Breast epithelium (tissue), 3 donors: ENCODE data around the gene POLR3F.

Source experiments
- CTCF ChIP-seq, 3 donors: fragments of 450-650 bp; IDR thresholded peaks; one replicate each; pipeline ENCODE4 v1.5.1; 2016 to 2017; ENCODE audit warnings: antibody characterized with exemption in 3 of 3, mild to moderate bottlenecking in 3 of 3, moderate library complexity in 3 of 3
- POLR2A ChIP-seq: fragments of 450-650 bp; IDR thresholded peaks from one replicate; pipeline ENCODE4 v1.6.1; 2016; ENCODE audit warnings: antibody characterized with exemption, mild to moderate bottlenecking, moderate library complexity
- POLR2AphosphoS5 ChIP-seq, 3 donors: sonication (generic); formaldehyde crosslinking; IDR thresholded peaks; one replicate each; pipeline ENCODE4 v1.6.1; 2017; ENCODE audit warnings: antibody characterized with exemption in 3 of 3

DNA sequence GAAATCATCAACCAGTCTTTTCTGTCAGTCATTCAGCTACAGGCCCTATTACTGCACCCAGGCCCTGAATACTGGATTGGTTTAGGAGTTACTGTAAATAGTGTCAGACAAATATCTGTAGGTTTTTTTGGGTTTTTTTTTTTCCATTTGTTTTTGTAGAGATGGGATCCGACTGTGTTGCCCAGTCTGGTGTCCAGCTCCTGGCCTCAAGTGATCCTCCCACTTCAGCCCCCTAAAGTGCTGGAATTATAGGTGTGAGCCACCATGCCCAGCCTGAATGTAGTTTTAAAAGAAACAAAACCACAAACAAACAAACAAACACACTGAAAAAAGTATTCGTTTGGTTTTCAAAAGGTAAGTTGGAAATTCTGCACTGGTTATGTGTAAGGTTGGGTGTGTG is 40.0 kb upstream of the POLR3F start:
- TF ChIP-seq CTCF (IDR thresholded peaks at IDR 0.05) (no peak), POLR2A (no peak), POLR2AphosphoS5 (IDR thresholded peaks at IDR 0.05) (no peak)
